ENCODE measurements around the gene CREB3L2.
A peak's percentile ranks its signal among the peaks of the same experiment; 100 is the strongest.

CREB3L2 gene

GRCh38 chr7:137891016-137891655 lies 110.8 kb downstream of the CREB3L2 start:
- no peak for DNase-seq

- peak; percentile 66 to 75 for DNase-seq
Measured at GRCh38 chr7:137890449-137890921, 111.4 kb downstream of the CREB3L2 start.

GRCh38 chr7:137888241-137888640 lies 113.6 kb downstream of the CREB3L2 start:
- DNase-seq = no peak

GRCh38 chr7:137886746-137887145 lies 115.1 kb downstream of the CREB3L2 start:
- no peak for DNase-seq

- DNase-seq = no peak
Measured at GRCh38 chr7:137886281-137886680, 115.6 kb downstream of the CREB3L2 start.

- no peak for DNase-seq
Measured at GRCh38 chr7:137885678-137886077, 116.2 kb downstream of the CREB3L2 start.

- DNase-seq = no peak
Measured at GRCh38 chr7:137882806-137883205, 119.1 kb downstream of the CREB3L2 start.

GRCh38 chr7:137882261-137882668 lies 119.6 kb downstream of the CREB3L2 start:
- no peak for DNase-seq

- no peak for DNase-seq
Measured at GRCh38 chr7:137881607-137882260, 120.2 kb downstream of the CREB3L2 start.

GRCh38 chr7:137880432-137880831 lies 121.5 kb downstream of the CREB3L2 start:
- no peak for DNase-seq

GRCh38 chr7:137879357-137880158 lies 122.3 kb downstream of the CREB3L2 start:
- no peak for DNase-seq

- DNase-seq = no peak
Measured at GRCh38 chr7:137878333-137878961, 123.4 kb downstream of the CREB3L2 start.

- DNase-seq = no peak
Measured at GRCh38 chr7:137877027-137877675, 124.7 kb downstream of the CREB3L2 start.

- DNase-seq = no peak
Measured at GRCh38 chr7:137875746-137876145, 126.1 kb downstream of the CREB3L2 start.

GRCh38 chr7:137873979-137874777 lies 127.7 kb downstream of the CREB3L2 start:
- no peak for DNase-seq

- DNase-seq = no peak
Measured at GRCh38 chr7:137873524-137873923, 128.4 kb downstream of the CREB3L2 start.

- DNase-seq = no peak
Measured at GRCh38 chr7:137871170-137871915, 130.5 kb downstream of the CREB3L2 start.

- DNase-seq = no peak
Measured at GRCh38 chr7:137870684-137871083, 131.2 kb downstream of the CREB3L2 start.

GRCh38 chr7:137870078-137870477 lies 131.8 kb downstream of the CREB3L2 start:
- DNase-seq = no peak

- DNase-seq = no peak
Measured at GRCh38 chr7:137869260-137869659, 132.6 kb downstream of the CREB3L2 start.

- no peak for DNase-seq
Measured at GRCh38 chr7:137867289-137867688, 134.6 kb downstream of the CREB3L2 start.

All from SHP77 (cell line).